HepG2 (cell line): ENCODE measurements around the gene BEAN1. TPM values are rescaled to one million over a fixed set of nuclear protein-coding genes. Genes with fewer than 3 reads are reported as not detected.

Experiments
- ATAC-seq: fragments of 200-7000 bp; cut with Tn5 transposase; 3 replicates; pipeline ENCODE4 v1.9.1; 2020; ENCODE audit warnings: mild to moderate bottlenecking, moderate library complexity
- BruUV-seq: library from RNA; stranded (reverse); fragments of 400-500 nt; replicated peaks from 2 replicates; lab custom pipeline; 2021; lab: Mats Ljungman, UMichigan
- CTCF ChIA-PET: fragments of 300-600 bp; formaldehyde crosslinking; extraction: SDS; loops from one replicate; lab custom pipeline; 2021; ENCODE audit warnings: low total read pairs, inconsistent platforms, low intra/inter-chr PET ratio; lab: Yijun Ruan, JAX
- POLR2A ChIA-PET: fragments of 350-600 bp; sonication (Branson Sonifier 250); formaldehyde crosslinking; loops from one replicate; lab custom pipeline; 2020; ENCODE audit warnings: antibody characterized with exemption, inconsistent platforms; lab: Yijun Ruan, JAX
- DNase-seq: peaks from one replicate; pipeline ENCODE4 v3.0.0-alpha.2; 2015; ENCODE audit warnings: low spot score
- FAIRE-seq: peaks from 3 replicates; lab custom pipeline; 2011; peaks lifted over from hg19 to GRCh38; lab: Jason Lieb, UNC
- H2AFZ ChIP-seq: one replicate; pipeline ENCODE4 v1.6.1; 2011; ENCODE audit warnings: low read length, inconsistent platforms
- H3K27ac ChIP-seq: fragments of 300-600 bp; 3 replicates; pipeline ENCODE4 v1.8.0; 2011; ENCODE audit warnings: mixed run types, mild to moderate bottlenecking, mixed read lengths, low read length, inconsistent platforms; ENCODE audit not compliant: insufficient read depth; ENCODE audit errors: extremely low read length
- H3K27me3 ChIP-seq, 2 experiments: fragments of 200-600 bp in 1 of 2; 2 replicates in 1 of 2; 3 replicates in 1 of 2; pipeline versions ENCODE4 v1.6.0 to v1.8.0; 2011; ENCODE audit warnings: low read length in 2 of 2, mild to moderate bottlenecking in 2 of 2, moderate library complexity in 2 of 2, inconsistent platforms in 1 of 2; ENCODE audit not compliant: insufficient read depth in 2 of 2, control insufficient read depth in 1 of 2
- H3K36me3 ChIP-seq, 2 experiments: fragments of 200-600 bp in 1 of 2; replicated peaks in 1 of 2; 2 replicates in 1 of 2; 3 replicates in 1 of 2; pipeline versions ENCODE4 v1.5.1 to v1.8.0; 2011; ENCODE audit warnings: low read length in 2 of 2, inconsistent platforms in 1 of 2; ENCODE audit not compliant: insufficient read depth in 2 of 2, control insufficient read depth in 1 of 2
- H3K4me1 ChIP-seq: 2 replicates; pipeline ENCODE4 v1.5.1; 2012; ENCODE audit warnings: low read length, inconsistent platforms; ENCODE audit not compliant: insufficient read depth
- H3K4me2 ChIP-seq: 2 replicates; pipeline ENCODE4 v1.6.0; 2011; ENCODE audit warnings: low read depth, low read length, inconsistent platforms
- H3K4me3 ChIP-seq, 3 experiments: fragments of 200-600 bp in 1 of 3; sonication (generic), shearing (Covaris generic) in 1 of 3; replicated peaks in 1 of 3; 2 replicates each; pipeline ENCODE4 v1.5.1; 2011 to 2016; ENCODE audit warnings: low read length in 3 of 3, inconsistent platforms in 2 of 3, low read depth in 2 of 3, mild to moderate bottlenecking in 2 of 3, control low read depth in 1 of 3, mixed read lengths in 1 of 3; ENCODE audit not compliant: insufficient read depth in 1 of 3
- H3K79me2 ChIP-seq: one replicate; pipeline ENCODE4 v1.6.1; 2011; ENCODE audit warnings: low read length, inconsistent platforms; ENCODE audit not compliant: insufficient read depth
- H3K9ac ChIP-seq: 2 replicates; pipeline ENCODE4 v1.6.0; 2011; ENCODE audit warnings: mild to moderate bottlenecking, low read depth, low read length, inconsistent platforms; ENCODE audit not compliant: insufficient read depth
- H3K9me3 ChIP-seq: 2 replicates; pipeline ENCODE4 v1.5.1; 2012; ENCODE audit warnings: mild to moderate bottlenecking, low read length
- H4K20me1 ChIP-seq: 2 replicates; pipeline ENCODE4 v1.6.0; 2011; ENCODE audit warnings: inconsistent platforms, mild to moderate bottlenecking, low read length, moderate library complexity; ENCODE audit not compliant: insufficient read depth
- ARID4A ChIP-seq: sonication (generic); formaldehyde crosslinking; IDR thresholded peaks from 2 replicates; pipeline ENCODE4 v1.5.0; 2020; ENCODE audit warnings: mild to moderate bottlenecking, missing genetic modification reagents, borderline replicate concordance
- CERS6 ChIP-seq: sonication (generic); formaldehyde crosslinking; IDR thresholded peaks from 2 replicates; pipeline ENCODE4 v1.5.0; 2020; ENCODE audit warnings: missing genetic modification reagents
- GATA4 ChIP-seq: sonication (generic); IDR thresholded peaks from 2 replicates; pipeline ENCODE4 v1.6.1; 2016; ENCODE audit warnings: antibody characterized with exemption, low read depth, borderline replicate concordance
- HOXA3 ChIP-seq: sonication (generic); formaldehyde crosslinking; IDR thresholded peaks from 2 replicates; pipeline ENCODE4 v1.5.0; 2020; ENCODE audit warnings: missing genetic modification reagents
- MLXIP ChIP-seq: sonication (generic); formaldehyde crosslinking; IDR thresholded peaks from 2 replicates; pipeline ENCODE4 v1.9.0; 2021; ENCODE audit warnings: missing genetic modification reagents, borderline replicate concordance
- MTF2 ChIP-seq: sonication (generic); formaldehyde crosslinking; IDR thresholded peaks from 2 replicates; pipeline ENCODE4 v1.5.0; 2020; ENCODE audit warnings: missing genetic modification reagents, borderline replicate concordance
- MYC ChIP-seq: sonication (generic); formaldehyde crosslinking; IDR thresholded peaks from 2 replicates; pipeline ENCODE4 v1.9.0; 2021; ENCODE audit warnings: missing genetic modification reagents, borderline replicate concordance
- MYPOP ChIP-seq: sonication (generic); formaldehyde crosslinking; IDR thresholded peaks from 2 replicates; pipeline ENCODE4 v1.8.1; 2023; ENCODE audit warnings: mild to moderate bottlenecking, moderate library complexity, missing genetic modification reagents
- NFIB ChIP-seq: sonication (generic); formaldehyde crosslinking; IDR thresholded peaks from 2 replicates; pipeline ENCODE4 v1.9.0; 2021; ENCODE audit warnings: missing genetic modification reagents, mild to moderate bottlenecking, borderline replicate concordance
- NR2F1 ChIP-seq, 2 experiments: fragments of 450-650 bp in 1 of 2; formaldehyde crosslinking in 1 of 2; IDR thresholded peaks; 2 replicates each; pipeline versions ENCODE4 v1.5.0 to v1.6.1; 2016 to 2020; ENCODE audit warnings: mild to moderate bottlenecking in 1 of 2, missing compliant biosample characterization in 1 of 2, missing genetic modification reagents in 1 of 2, moderate library complexity in 1 of 2
- POLR2AphosphoS2 ChIP-seq: IDR thresholded peaks from 2 replicates; pipeline ENCODE4 v1.6.1; 2011; ENCODE audit warnings: low read depth, low read length, improper control_type of control experiment
- ZFP37 ChIP-seq: sonication (generic); formaldehyde crosslinking; IDR thresholded peaks from 2 replicates; pipeline ENCODE4 v1.4.0; 2020; ENCODE audit warnings: missing genetic modification reagents, borderline replicate concordance
- ZNF101 ChIP-seq: sonication (generic); formaldehyde crosslinking; IDR thresholded peaks from 2 replicates; pipeline ENCODE4 v1.4.0; 2020; ENCODE audit warnings: mild to moderate bottlenecking, low read depth, missing genetic modification reagents, borderline replicate concordance
- WGBS: methylation state at CpG from one replicate; pipeline ENCODE4 v1.1.6; 2017; ENCODE audit warnings: low lambda C conversion rate; 5-methylcytosine and 5-hydroxymethylcytosine counted together
- in situ Hi-C: cut with HindIII; loops from 2 replicates; pipeline ENCODE4 v1.10.0; 2017; ENCODE audit warnings: low pct_unique_long_range_greater_than_20kb; ENCODE audit not compliant: extremely low pct_ligation_motif_present
- intact Hi-C: fragments of 100-400 bp; cut with micrococcal nuclease; formaldehyde crosslinking; loops from one replicate; pipeline ENCODE4 v1.10.0; 2022; ENCODE audit not compliant: unreplicated experiment
- polyA plus RNA-seq, 8 experiments: library from polyadenylated mRNA; depleted of rRNA in 3 of 8; stranded (reverse) in 7 of 8; unstranded in 1 of 8; fragments of >200 nt; fragmentation: Illumina TruSeq in 4 of 8; extraction: Trizol in 4 of 8; gene quantifications; 2 replicates each; pipeline versions ENCODE4 v1.2.1 to v1.2.3, GENCODE V29; 2011 to 2016; ENCODE audit warnings: low read depth in 4 of 8, missing spikeins in 1 of 8, mixed read lengths in 1 of 8; ENCODE audit not compliant: insufficient read depth in 1 of 8
- total RNA-seq, 5 experiments: library from RNA; depleted of rRNA; stranded (reverse); fragments of >200 nt; fragmentation: Illumina TruSeq; extraction: Trizol; gene quantifications; 2 replicates each; pipeline ENCODE4 v1.2.3, GENCODE V29; 2016; ENCODE audit warnings: low read depth in 1 of 5

The BEAN1 gene
- total and polyA plus RNA-seq, 2 of the 13 experiments (the other 11 are each of a cell fraction or from before 2014, with no cell fraction given) = 0.53 to 1.4 TPM

GRCh38 chr16:66454751-66455150 lies 27.7 kb downstream of the BEAN1 start:
- no peaks in the 10 kb centered on the region for H4K20me1 ChIP-seq
- ChIA-PET POLR2A (interaction anchor here (0.8 kb wide), 1 partner anchor 20 kb away, joined by 4 read pairs; no protein-coding TSS in a partner anchor), CTCF (no interaction called here)
- in situ Hi-C loops = no loop called here
- ATAC-seq (no peak), DNase-seq (no peak), FAIRE-seq (no peak)
- no peaks in the 10 kb centered on the region for H3K79me2 ChIP-seq
- H3K27ac ChIP-seq = no peak overlapping the region
- H3K4me2 ChIP-seq = no peak overlapping the region
- no peaks in the 10 kb centered on the region for H3K9me3 ChIP-seq
- no peak overlapping the region for H3K4me3 ChIP-seq
- no peak for TF ChIP-seq MTF2 (CRISPR knock-in tag)
- no peak for TF ChIP-seq ZNF101 (CRISPR knock-in tag)
- TF ChIP-seq POLR2AphosphoS2 = no peak
- no peak for TF ChIP-seq CERS6 (CRISPR knock-in tag)
- no peak for TF ChIP-seq GATA4
- no peak for TF ChIP-seq MYC (CRISPR knock-in tag)
- no peak for TF ChIP-seq ARID4A
- no peak for TF ChIP-seq MYPOP (CRISPR knock-in tag)
- TF ChIP-seq NR2F1 (CRISPR knock-in tag; IDR thresholded peaks at IDR 0.05) = no peak
- no peak for TF ChIP-seq NFIB (CRISPR knock-in tag)
- no peak for TF ChIP-seq ZFP37
- no peak for TF ChIP-seq MLXIP (CRISPR knock-in tag)
- no peak for TF ChIP-seq HOXA3 (CRISPR knock-in tag)
- peaks cover 18% of the 10 kb centered on the region for H3K4me1 ChIP-seq
- H3K9ac ChIP-seq = no peak overlapping the region
- whole genome bisulfite sequencing = 0% methylated on average over 1 of the region's 1 CpG
- intact Hi-C loops = no loop called here
- H2AFZ ChIP-seq = no peak overlapping the region
- no peaks in the 10 kb centered on the region for H3K36me3 ChIP-seq
- H3K27me3 ChIP-seq = peaks cover 0 to 8% of the 10 kb centered on the region in 2 experiments; a peak in 1 of 5 replicates
- no TSS peak for BruUV-seq
